Left cardiac atrium (tissue), 4 donors: ENCODE data around the gene APBA3. TPM values are rescaled to one million over a fixed set of nuclear protein-coding genes. Genes with fewer than 3 reads are reported as not detected.
A peak's percentile ranks its signal among the peaks of the same experiment; 100 is the strongest.

Experiments used
- ATAC-seq, 2 donors: fragments of 200-7000 bp; cut with Tn5 transposase; one replicate each; pipeline ENCODE4 v1.9.1; 2020; ENCODE audit warnings: mild to moderate bottlenecking in 2 of 2, moderate library complexity in 2 of 2
- DNase-seq: peaks from one replicate; pipeline ENCODE4 v3.0.0-alpha.2; 2020
- intact Hi-C, 2 donors: fragments of 100-400 bp; cut with DNase I; formaldehyde crosslinking; loops; one replicate each; pipeline versions ENCODE4 v1.14.1 to v1.15.1; 2022 to 2023
- total RNA-seq, 2 donors: library from RNA; stranded (reverse); fragmentation: NEBNext Ultra II Directional; extraction: Animal tissue kit (Norgen Biotek cat#: 25700); gene quantifications; one replicate each; pipeline ENCODE4 v1.2.1, GENCODE V29; 2021
- donor health status: DM: no; HTN: yes; CAD: no.
- donor health status: DM: no; HTN: yes; CAD: no; lungs with severe emphysema.
- donor health status: DM: yes; HTN: yes; CAD: no.
- donor health status: Dilated cardiomyopathy.

Gene APBA3
- total RNA-seq, 2 donors from 2014 or later: 12.6 to 12.7 TPM

DNA sequence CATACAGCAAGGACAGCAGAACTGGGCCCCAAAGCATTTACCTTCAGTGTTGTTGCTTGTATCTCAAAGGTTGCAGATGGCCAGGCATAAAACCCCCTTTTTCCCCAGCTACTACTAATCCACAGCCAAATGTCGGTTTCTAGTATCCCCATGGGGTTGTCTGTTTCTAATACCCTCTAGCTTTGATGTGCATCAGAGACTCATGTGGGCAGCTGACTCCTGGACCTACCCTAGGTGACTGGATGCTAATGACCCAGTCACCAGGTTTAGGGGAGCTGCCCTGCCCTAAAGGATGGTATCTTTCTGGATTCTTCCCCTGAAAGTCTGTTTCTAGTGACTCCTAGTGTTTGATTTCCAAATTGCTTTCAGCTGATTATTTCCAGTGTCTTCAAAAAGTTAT, 29.4 kb downstream of the APBA3 start:
- no peak for DNase-seq
- intact Hi-C loops: no loop called here
- ATAC-seq: no peak

- no peak for DNase-seq
- intact Hi-C loops: no loop called here
- no peak for ATAC-seq
These were observed 31.0 kb downstream of the APBA3 start for GRCh38 chr19:3730457-3730958.

- no peak for DNase-seq
These were observed 35.7 kb downstream of the APBA3 start for GRCh38 chr19:3725640-3726310.

GRCh38 chr19:3725121-3725520, 36.4 kb downstream of the APBA3 start:
- ATAC-seq: no peak
- intact Hi-C loops: no loop called here
- DNase-seq: no peak

More at GRCh38 chr19:3725640-3726310, 35.7 kb downstream of the APBA3 start:
- no peak for ATAC-seq
- intact Hi-C loops: no loop called here

GRCh38 chr19:3723883-3724282, 37.6 kb downstream of the APBA3 start:
- DNase-seq: no peak
- intact Hi-C loops: no loop called here
- ATAC-seq: no peak

- intact Hi-C loops: no loop called here
- ATAC-seq (no peak), DNase-seq (no peak)
These were observed 38.4 kb downstream of the APBA3 start for GRCh38 chr19:3723110-3723488.

DNA sequence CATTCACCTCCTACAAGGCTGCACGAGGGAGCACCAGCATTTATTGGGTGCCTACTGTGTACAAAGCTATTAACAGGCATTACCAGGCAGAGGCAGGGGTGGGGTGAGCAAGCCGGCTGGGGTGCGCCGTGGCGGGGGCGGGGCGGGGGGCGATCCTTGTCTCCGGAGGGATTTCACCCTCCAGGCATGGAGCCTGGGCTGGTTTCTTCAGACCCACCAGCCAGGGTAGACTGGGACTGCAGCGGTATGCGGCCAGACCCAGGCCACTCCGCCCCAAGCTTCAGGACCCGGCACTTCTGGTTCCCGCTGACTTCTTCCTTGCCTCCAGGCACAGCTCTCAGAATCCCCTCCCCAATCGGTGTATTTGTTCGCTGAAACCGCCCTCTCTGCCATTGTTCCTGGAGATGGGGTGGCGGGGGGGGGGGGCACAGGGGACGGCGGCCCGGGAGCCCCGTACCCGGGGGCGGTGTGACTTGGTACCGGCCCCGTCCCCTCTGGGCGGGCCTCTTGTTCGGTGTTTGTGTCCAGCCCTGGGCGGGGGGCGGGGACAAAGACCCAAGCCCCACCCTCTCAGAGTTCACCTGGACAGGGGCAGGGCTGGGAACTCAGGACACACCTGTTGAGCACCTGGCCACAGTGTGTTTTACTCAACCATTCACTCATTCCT, 38.9 kb downstream of the APBA3 start:
- ATAC-seq (no peak), DNase-seq (no peak)
- intact Hi-C loops: no loop called here

GRCh38 chr19:3721887-3722442, 39.5 kb downstream of the APBA3 start:
- ATAC-seq (peak in 1 of 2 donors; percentile 6), DNase-seq (no peak)
- intact Hi-C loops: no loop called here

- intact Hi-C loops: no loop called here
- DNase-seq (peak; percentile 85), ATAC-seq (peak; percentile 88 to 90)
These were observed 40.2 kb downstream of the APBA3 start for GRCh38 chr19:3721131-3721886.

- DNase-seq (no peak), ATAC-seq (no peak)
- intact Hi-C loops: no loop called here
These were observed 41.1 kb downstream of the APBA3 start for GRCh38 chr19:3720349-3720917.

DNA sequence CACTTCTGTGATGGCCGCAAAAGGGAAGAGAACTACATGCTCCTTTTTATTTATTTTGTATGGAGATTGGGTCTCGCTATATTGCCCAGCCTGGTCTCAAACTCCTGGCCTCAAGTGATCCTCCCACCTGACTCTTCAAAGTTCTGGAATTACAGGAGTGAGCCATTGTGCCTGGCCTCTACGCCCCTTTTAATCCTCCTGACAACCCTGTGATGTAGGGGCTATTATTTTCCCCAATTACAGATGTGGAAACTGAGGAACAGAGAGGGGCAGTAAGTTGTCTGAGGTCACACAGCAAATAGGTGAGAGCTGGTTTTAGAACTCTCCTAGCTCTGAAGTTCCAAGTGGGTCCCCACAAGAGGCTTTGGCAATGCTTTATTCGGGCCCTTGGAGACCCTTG, 41.6 kb downstream of the APBA3 start:
- no peak for ATAC-seq
- intact Hi-C loops: no loop called here
- no peak for DNase-seq

GRCh38 chr19:3716147-3716668, 45.3 kb downstream of the APBA3 start:
- DNase-seq (no peak), ATAC-seq (no peak)
- intact Hi-C loops: no loop called here

- DNase-seq (no peak), ATAC-seq (peak in 1 of 2 donors; percentile 67)
- intact Hi-C loops: no loop called here
These were observed 48.6 kb downstream of the APBA3 start for GRCh38 chr19:3712663-3713611.

DNA sequence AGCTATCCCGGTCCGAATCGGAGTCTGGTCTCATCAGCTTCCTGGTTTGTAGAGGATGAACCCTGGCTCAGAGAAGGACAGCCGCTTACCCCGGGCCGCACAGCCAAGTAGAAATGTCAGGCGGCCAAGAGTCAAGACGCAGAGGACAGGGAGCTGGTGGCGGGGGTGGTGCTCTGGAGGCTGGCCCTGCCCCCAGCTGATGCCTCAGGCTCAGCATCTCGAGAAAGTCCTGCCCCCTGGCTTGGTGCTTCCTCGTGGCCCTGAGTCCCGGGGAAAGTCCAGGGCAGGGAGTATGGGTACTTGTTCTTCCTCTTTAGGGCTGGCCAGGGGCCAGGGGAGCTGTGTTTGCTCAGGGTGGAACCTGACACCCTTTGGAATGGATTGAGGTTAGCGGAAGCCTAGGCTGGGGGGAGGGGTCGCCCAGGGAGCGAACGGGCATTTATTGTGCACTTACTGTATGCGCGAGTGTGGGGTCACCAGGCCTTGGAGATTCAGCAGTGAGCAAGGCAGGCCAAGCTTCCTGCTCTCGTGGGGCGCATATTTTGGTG, 51.2 kb downstream of the APBA3 start:
- intact Hi-C loops: no loop called here
- DNase-seq (peak; percentile 70), ATAC-seq (peak; percentile 72 to 75)

GRCh38 chr19:3708207-3708931, 53.1 kb downstream of the APBA3 start, which contains the start of gene TJP3:
Gene TJP3, plus strand, starts transcription at chr19:3708384. Its CDS starts 20,049 bp downstream, at chr19:3728433.
- DNase-seq: no peak
- peak in 1 of 2 donors; percentile 8 for ATAC-seq
- intact Hi-C loops: loop anchor here (10.0 kb wide), 1 partner anchor 164 kb away; no protein-coding TSS in a partner anchor

GRCh38 chr19:3707868-3708206, 53.7 kb downstream of the APBA3 start:
- no peak for ATAC-seq
- DNase-seq: no peak
- intact Hi-C loops: loop anchor here (10.0 kb wide), 1 partner anchor 163 kb away; no protein-coding TSS in a partner anchor

GRCh38 chr19:3701200-3701599, 60.3 kb downstream of the APBA3 start:
- DNase-seq: no peak
- intact Hi-C loops: loop anchor here (2.0 to 10.0 kb wide), 2 partner anchors 34 to 156 kb away; no protein-coding TSS in a partner anchor

More at GRCh38 chr19:3701200-3701599, 60.3 kb downstream of the APBA3 start:
- ATAC-seq: no peak
